HCT116 (cell line): ENCODE data around the gene NUMA1. TPM values are rescaled to one million over a fixed set of nuclear protein-coding genes. Genes with fewer than 3 reads are reported as not detected.
A peak's percentile ranks its signal among the peaks of the same experiment; 100 is the strongest.

ENCODE experiments used
- ATAC-seq: fragments of 200-7000 bp; cut with Tn5 transposase; 2 replicates; pipeline ENCODE4 v1.9.1; 2020; ENCODE audit warnings: mild to moderate bottlenecking, moderate library complexity
- BruUV-seq: library from RNA; stranded (reverse); fragments of 400-500 nt; replicated peaks from 2 replicates; lab custom pipeline; 2021; lab: Mats Ljungman, UMichigan
- CTCF ChIA-PET: fragments of 300-600 bp; sonication (Branson Sonifier 250); formaldehyde crosslinking; loops from one replicate; lab custom pipeline; 2021; ENCODE audit warnings: antibody characterized with exemption; lab: Charles Lee
- POLR2A ChIA-PET: fragments of 300-600, 350-600 bp; sonication (Branson Sonifier 250); formaldehyde crosslinking; loops from one replicate; lab custom pipeline; 2021; ENCODE audit warnings: antibody characterized with exemption; lab: Charles Lee
- RAD21 ChIA-PET, 2 experiments: fragments of 300-600 bp; sonication (Branson Sonifier 250); formaldehyde crosslinking; loops; one replicate each; lab custom pipeline; 2023; ENCODE audit warnings: low total read pairs in 2 of 2; ENCODE audit not compliant: uncharacterized antibody in 2 of 2, unreplicated experiment in 2 of 2, low non-redundant PET in 1 of 2; lab: Charles Lee
- DNase-seq: peaks from one replicate; pipeline ENCODE4 v3.0.0-alpha.2; 2010; ENCODE audit warnings: low read depth, low spot score
- H2AFZ ChIP-seq: fragments of 200-600 bp; shearing (Covaris generic), sonication (generic); 2 replicates; pipeline ENCODE4 v1.6.1; 2017; ENCODE audit warnings: low read depth, mixed run types, mixed read lengths, antibody characterized with exemption, low read length; ENCODE audit not compliant: poor library complexity, severe bottlenecking
- H3K27ac ChIP-seq: 2 replicates; pipeline ENCODE4 v1.5.1; 2012; ENCODE audit warnings: low read depth, low read length
- H3K27me3 ChIP-seq: fragments of 200-600 bp; sonication (generic); 2 replicates; pipeline ENCODE4 v1.6.1; 2016; ENCODE audit warnings: mixed run types, low read length, mixed read lengths; ENCODE audit not compliant: insufficient read depth
- H3K36me3 ChIP-seq, 2 experiments: fragments of 200-500 bp in 1 of 2; fragments of 200-600 bp in 1 of 2; sonication (Bioruptor generic) in 1 of 2; sonication (generic) in 1 of 2; 2 replicates each; pipeline versions ENCODE4 v1.5.1 to v1.6.1; 2014 to 2016; ENCODE audit warnings: low read length in 2 of 2, inconsistent platforms in 1 of 2, mixed read lengths in 1 of 2, mixed run types in 1 of 2; ENCODE audit not compliant: insufficient read depth in 2 of 2, control insufficient read depth in 1 of 2
- H3K4me1 ChIP-seq, 2 experiments: fragments of 200-600 bp in 1 of 2; sonication (generic) in 1 of 2; 2 replicates each; pipeline versions ENCODE4 v1.5.1 to v1.6.1; 2012 to 2017; ENCODE audit warnings: low read length in 2 of 2, inconsistent platforms in 1 of 2, mild to moderate bottlenecking in 1 of 2, mixed read lengths in 1 of 2, mixed run types in 1 of 2, moderate library complexity in 1 of 2; ENCODE audit not compliant: insufficient read depth in 2 of 2, control insufficient read depth in 1 of 2
- H3K4me2 ChIP-seq: fragments of 200-600 bp; sonication (generic); 2 replicates; pipeline ENCODE4 v1.6.1; 2017; ENCODE audit warnings: mixed run types, low read length, mixed read lengths
- H3K4me3 ChIP-seq, 2 experiments: fragments of 200-600 bp in 1 of 2; sonication (generic) in 1 of 2; replicated peaks in 1 of 2; 2 replicates each; pipeline ENCODE4 v1.5.1; 2011 to 2016; ENCODE audit warnings: low read length in 2 of 2, control low read depth in 1 of 2, low read depth in 1 of 2, mild to moderate bottlenecking in 1 of 2, mixed read lengths in 1 of 2, mixed run types in 1 of 2
- H3K79me2 ChIP-seq: fragments of 200-600 bp; sonication (generic); 2 replicates; pipeline ENCODE4 v1.6.1; 2017; ENCODE audit warnings: mild to moderate bottlenecking, mixed run types, low read length, moderate library complexity, mixed read lengths; ENCODE audit not compliant: insufficient read depth
- H3K9ac ChIP-seq: fragments of 200-600 bp; sonication (generic); 2 replicates; pipeline ENCODE4 v1.6.1; 2016; ENCODE audit warnings: low read length, mixed read lengths
- H3K9me2 ChIP-seq: fragments of 200-600 bp; sonication (generic), shearing (Covaris generic); 2 replicates; pipeline ENCODE4 v1.6.1; 2017; ENCODE audit warnings: mixed run types, mild to moderate bottlenecking, moderate library complexity; ENCODE audit not compliant: insufficient read depth
- H3K9me3 ChIP-seq, 2 experiments: fragments of 200-500 bp in 1 of 2; fragments of 200-600 bp in 1 of 2; sonication (Bioruptor generic) in 1 of 2; sonication (generic) in 1 of 2; 2 replicates each; pipeline ENCODE4 v1.6.1; 2014 to 2017; ENCODE audit warnings: low read length in 2 of 2, mixed read lengths in 2 of 2, inconsistent platforms in 1 of 2, low read depth in 1 of 2, mild to moderate bottlenecking in 1 of 2, mixed run types in 1 of 2, moderate library complexity in 1 of 2; ENCODE audit not compliant: control insufficient read depth in 1 of 2, insufficient read depth in 1 of 2
- H4K20me1 ChIP-seq: fragments of 200-600 bp; sonication (generic), shearing (Covaris generic); 2 replicates; pipeline ENCODE4 v1.6.1; 2017; ENCODE audit warnings: mixed run types, mild to moderate bottlenecking, moderate library complexity; ENCODE audit not compliant: insufficient read depth
- EGR1 ChIP-seq: IDR thresholded peaks from 2 replicates; pipeline ENCODE4 v1.6.1; 2012; ENCODE audit warnings: low read depth
- ELF1 ChIP-seq: IDR thresholded peaks from 2 replicates; pipeline ENCODE4 v1.6.1; 2012; ENCODE audit warnings: low read depth, borderline replicate concordance
- MAX ChIP-seq: IDR thresholded peaks from 2 replicates; pipeline ENCODE4 v1.6.1; 2012
- POLR2A ChIP-seq: IDR thresholded peaks from 2 replicates; pipeline ENCODE4 v1.7.0; 2011; ENCODE audit warnings: borderline replicate concordance; ENCODE audit not compliant: insufficient read depth, insufficient read length; ENCODE audit errors: extremely low read depth
- SP1 ChIP-seq: IDR thresholded peaks from 2 replicates; pipeline ENCODE4 v1.6.1; 2012; ENCODE audit warnings: low read depth
- TCF7L2 ChIP-seq: IDR thresholded peaks from 2 replicates; pipeline ENCODE4 v1.7.0; 2011; ENCODE audit warnings: borderline replicate concordance, inconsistent platforms; ENCODE audit not compliant: insufficient read depth, insufficient read length; ENCODE audit errors: extremely low read depth
- ZFX ChIP-seq: fragments of 450-650 bp; IDR thresholded peaks from 2 replicates; pipeline ENCODE4 v1.6.1; 2017
- intact Hi-C: fragments of 100-400 bp; cut with micrococcal nuclease; formaldehyde crosslinking; loops from 2 replicates; pipeline ENCODE4 v1.10.0; 2022
- total RNA-seq: library from RNA; stranded (reverse); gene quantifications from one replicate; pipeline ENCODE4 v1.2.1, GENCODE V29; 2021; ENCODE audit not compliant: unreplicated experiment
- TF ChIP-seq, protein P1 (sequence below), 3 experiments: fragments of 200-600 bp in 1 of 3; sonication (generic) in 1 of 3; IDR thresholded peaks in 2 of 3; conservative IDR thresholded peaks in 1 of 3; 2 replicates each; pipeline ENCODE4 v1.5.1; 2012 to 2017; ENCODE audit warnings: low read depth in 2 of 3, low read length in 2 of 3, antibody characterized with exemption in 1 of 3, borderline replicate concordance in 1 of 3, control low read depth in 1 of 3, mild to moderate bottlenecking in 1 of 3, mixed read lengths in 1 of 3, mixed run types in 1 of 3, moderate library complexity in 1 of 3; ENCODE audit not compliant: insufficient read depth in 1 of 3

NUMA1 gene
- total RNA-seq, 1 experiment from 2014 or later, result 133 TPM

GRCh38 chr11:72075109-72075508, 5.2 kb downstream of the NUMA1 start:
- ChIA-PET CTCF (interaction anchor here (1.2 to 1.7 kb wide), 2 partner anchors 19 to 50 kb away, joined by 4 to 5 read pairs; no protein-coding TSS in a partner anchor), RAD21 (no interaction called here)

GRCh38 chr11:72072348-72072747, 8.0 kb downstream of the NUMA1 start:
- BruUV-seq, result no TSS peak
- Histone ChIP-seq H3K9ac (peak overlapping the region; percentile 35), H3K27ac (peak overlapping the region; percentile 76), H3K79me2 (peaks cover 95% of the 10 kb centered on the region), H4K20me1 (no peaks in the 10 kb centered on the region; the same call in 1 of the 2 replicates), H3K4me3 (peak overlapping the region; percentile 13 to 36), H2AFZ (no peak overlapping the region), H3K4me1 (peaks cover 48 to 65% of the 10 kb centered on the region in 2 experiments), H3K9me2 (no peaks in the 10 kb centered on the region), H3K9me3 (no peaks in the 10 kb centered on the region), H3K4me2 (peak overlapping the region; percentile 66), H3K36me3 (peaks cover 5 to 7% of the 10 kb centered on the region in 2 experiments; a peak in 2 of 4 replicates), H3K27me3 (no peaks in the 10 kb centered on the region)
- ChIA-PET RAD21 (interaction anchor here in 1 of 2 experiments (1.6 kb wide), 1 partner anchor 47 kb away, joined by 14 read pairs; no protein-coding TSS in a partner anchor), POLR2A (interaction anchor here (0.7 kb wide), 2 partner anchors 8 to 46 kb away, joined by 3 to 4 read pairs; no protein-coding TSS in a partner anchor), CTCF (interaction anchor here (1.4 to 2.6 kb wide), 2 partner anchors 12 to 47 kb away, joined by 3 to 11 read pairs; no protein-coding TSS in a partner anchor)
- intact Hi-C loops, result no loop called here
- DNase-seq (peak; percentile 59), ATAC-seq (peak; percentile 77)
- TF ChIP-seq EGR1 (no peak), SP1 (peak; percentile 83), TCF7L2 (peak; percentile 55), ELF1 (no peak), MAX (peak; percentile 81), POLR2A (no peak)
- TF ChIP-seq, protein P1, sequence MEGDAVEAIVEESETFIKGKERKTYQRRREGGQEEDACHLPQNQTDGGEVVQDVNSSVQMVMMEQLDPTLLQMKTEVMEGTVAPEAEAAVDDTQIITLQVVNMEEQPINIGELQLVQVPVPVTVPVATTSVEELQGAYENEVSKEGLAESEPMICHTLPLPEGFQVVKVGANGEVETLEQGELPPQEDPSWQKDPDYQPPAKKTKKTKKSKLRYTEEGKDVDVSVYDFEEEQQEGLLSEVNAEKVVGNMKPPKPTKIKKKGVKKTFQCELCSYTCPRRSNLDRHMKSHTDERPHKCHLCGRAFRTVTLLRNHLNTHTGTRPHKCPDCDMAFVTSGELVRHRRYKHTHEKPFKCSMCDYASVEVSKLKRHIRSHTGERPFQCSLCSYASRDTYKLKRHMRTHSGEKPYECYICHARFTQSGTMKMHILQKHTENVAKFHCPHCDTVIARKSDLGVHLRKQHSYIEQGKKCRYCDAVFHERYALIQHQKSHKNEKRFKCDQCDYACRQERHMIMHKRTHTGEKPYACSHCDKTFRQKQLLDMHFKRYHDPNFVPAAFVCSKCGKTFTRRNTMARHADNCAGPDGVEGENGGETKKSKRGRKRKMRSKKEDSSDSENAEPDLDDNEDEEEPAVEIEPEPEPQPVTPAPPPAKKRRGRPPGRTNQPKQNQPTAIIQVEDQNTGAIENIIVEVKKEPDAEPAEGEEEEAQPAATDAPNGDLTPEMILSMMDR (IDR thresholded peaks at IDR 0.05 in 2 of 3, conservative IDR thresholded peaks at IDR 0.05 in 1 of 3; ENCODE audit: borderline replicate concordance in 1 of 3, insufficient read depth in 1 of 3, low read depth in 2 of 3, low read length in 2 of 3), result no peak

More at GRCh38 chr11:72075109-72075508, 5.2 kb downstream of the NUMA1 start:
- 0 out of 2 replicates have a peak overlapping the region, but pooled peaks have one; percentile 2 for H3K4me2 ChIP-seq
- peak overlapping the region; percentile 7 for H3K27ac ChIP-seq
- H3K9me3 ChIP-seq, result no peaks in the 10 kb centered on the region
- H3K36me3 ChIP-seq, result peaks cover 0 to 3% of the 10 kb centered on the region in 2 experiments; a peak in 1 of 4 replicates
- H3K9ac ChIP-seq, result no peak overlapping the region
- POLR2A ChIA-PET, result no interaction called here
- TF ChIP-seq, protein P1 (IDR thresholded peaks at IDR 0.05 in 2 of 3, conservative IDR thresholded peaks at IDR 0.05 in 1 of 3; ENCODE audit: borderline replicate concordance in 1 of 3, insufficient read depth in 1 of 3, low read depth in 2 of 3, low read length in 2 of 3), result peak; percentile 8 to 38 (median 29); a peak in 2 of 6 replicates
- TF ChIP-seq ZFX, result no peak
- no peaks in the 10 kb centered on the region for H3K9me2 ChIP-seq
- H2AFZ ChIP-seq, result no peak overlapping the region
- H3K79me2 ChIP-seq, result peaks cover 96% of the 10 kb centered on the region
- H3K4me1 ChIP-seq, result peaks cover 36 to 67% of the 10 kb centered on the region in 2 experiments
- no peak for DNase-seq
- ATAC-seq, result no peak
- no peak overlapping the region for H3K4me3 ChIP-seq
- no TSS peak for BruUV-seq
- no peaks in the 10 kb centered on the region; the same call in 1 of the 2 replicates for H4K20me1 ChIP-seq
- intact Hi-C loops, result loop anchor here (5.0 kb wide), 1 partner anchor 33 kb away; no protein-coding TSS in a partner anchor
- no peaks in the 10 kb centered on the region for H3K27me3 ChIP-seq
